Suprapubic skin (tissue), 4 donors: ENCODE data around the gene ARHGAP29.

Source experiments
- EP300 ChIP-seq: sonication (generic); formaldehyde crosslinking; IDR thresholded peaks from one replicate; pipeline ENCODE4 v1.6.1; 2017; ENCODE audit warnings: antibody characterized with exemption
- POLR2A ChIP-seq, 2 donors: fragments of 450-650 bp; IDR thresholded peaks; one replicate each; pipeline ENCODE4 v1.6.1; 2017; ENCODE audit warnings: antibody characterized with exemption in 2 of 2, mild to moderate bottlenecking in 2 of 2, moderate library complexity in 2 of 2
- POLR2AphosphoS5 ChIP-seq, 3 donors: sonication (generic); formaldehyde crosslinking; IDR thresholded peaks; one replicate each; pipeline ENCODE4 v1.6.1; 2017; ENCODE audit warnings: antibody characterized with exemption in 3 of 3
- TF ChIP-seq, protein P1 (sequence below), 2 donors: fragments of 200-600 bp in 1 of 2; fragments of 450-650 bp in 1 of 2; sonication (generic) in 1 of 2; IDR thresholded peaks; one replicate each; pipeline ENCODE4 v1.5.1; 2016 to 2019; ENCODE audit warnings: antibody characterized with exemption in 2 of 2, mild to moderate bottlenecking in 1 of 2, moderate library complexity in 1 of 2

DNA sequence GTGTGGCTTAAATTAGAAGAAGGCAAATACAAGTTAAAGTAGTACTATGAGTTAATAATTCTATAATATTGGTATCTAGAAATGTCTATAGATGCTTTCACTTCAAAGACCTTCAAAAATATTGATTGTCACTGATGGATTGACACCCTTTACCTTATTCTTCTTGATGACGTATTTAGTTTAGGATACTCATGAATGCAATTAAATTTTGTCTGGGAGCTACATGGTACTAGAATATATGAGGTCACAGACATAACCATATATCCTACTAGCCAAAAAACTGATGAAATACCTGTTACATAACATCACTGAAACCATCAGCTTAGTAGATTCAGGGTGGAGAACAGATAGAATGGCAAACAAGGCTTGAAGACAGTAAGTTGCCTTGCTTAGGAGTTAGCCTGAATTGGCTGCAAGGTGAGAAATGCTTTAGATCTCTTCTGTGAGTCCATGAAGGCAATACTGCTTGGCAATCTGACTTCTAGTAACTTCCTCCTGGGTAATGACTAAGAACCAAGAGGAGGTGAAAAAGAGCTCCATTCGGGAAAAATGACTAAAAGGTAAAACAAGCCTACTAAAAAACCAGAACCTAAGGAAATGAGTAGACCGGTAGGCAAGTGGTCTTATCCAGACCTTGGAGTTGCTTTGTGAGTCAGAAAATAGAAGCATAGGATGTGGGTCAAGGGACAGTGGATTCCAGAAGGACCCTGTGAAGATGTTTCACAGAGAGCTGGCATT lies 16.9 kb upstream of the ARHGAP29 start:
- TF ChIP-seq, protein P1, sequence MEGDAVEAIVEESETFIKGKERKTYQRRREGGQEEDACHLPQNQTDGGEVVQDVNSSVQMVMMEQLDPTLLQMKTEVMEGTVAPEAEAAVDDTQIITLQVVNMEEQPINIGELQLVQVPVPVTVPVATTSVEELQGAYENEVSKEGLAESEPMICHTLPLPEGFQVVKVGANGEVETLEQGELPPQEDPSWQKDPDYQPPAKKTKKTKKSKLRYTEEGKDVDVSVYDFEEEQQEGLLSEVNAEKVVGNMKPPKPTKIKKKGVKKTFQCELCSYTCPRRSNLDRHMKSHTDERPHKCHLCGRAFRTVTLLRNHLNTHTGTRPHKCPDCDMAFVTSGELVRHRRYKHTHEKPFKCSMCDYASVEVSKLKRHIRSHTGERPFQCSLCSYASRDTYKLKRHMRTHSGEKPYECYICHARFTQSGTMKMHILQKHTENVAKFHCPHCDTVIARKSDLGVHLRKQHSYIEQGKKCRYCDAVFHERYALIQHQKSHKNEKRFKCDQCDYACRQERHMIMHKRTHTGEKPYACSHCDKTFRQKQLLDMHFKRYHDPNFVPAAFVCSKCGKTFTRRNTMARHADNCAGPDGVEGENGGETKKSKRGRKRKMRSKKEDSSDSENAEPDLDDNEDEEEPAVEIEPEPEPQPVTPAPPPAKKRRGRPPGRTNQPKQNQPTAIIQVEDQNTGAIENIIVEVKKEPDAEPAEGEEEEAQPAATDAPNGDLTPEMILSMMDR (IDR thresholded peaks at IDR 0.05), result no peak
- TF ChIP-seq POLR2AphosphoS5 (IDR thresholded peaks at IDR 0.05) (no peak), EP300 (no peak), POLR2A (IDR thresholded peaks at IDR 0.05) (no peak)
